Measurements from ENCODE around the gene ENPP3.

ENPP3 gene

GRCh38 chr6:131775886-131776285, 138.8 kb downstream of the ENPP3 start:
- DNase-seq (ENCODE audit: extremely low read depth, insufficient read length): no peak
- no peak overlapping the region for H3K4me3 ChIP-seq (replicated peaks; ENCODE audit: low read depth, low read length)
- no peaks in the 10 kb centered on the region; the same call in 1 of the 2 replicates for H3K27me3 ChIP-seq (replicated peaks; ENCODE audit: control insufficient read depth, insufficient read depth, low read length)
- no peak for TF ChIP-seq CTCF (IDR thresholded peaks at IDR 0.05; ENCODE audit: insufficient read depth, low read length, poor library complexity, severe bottlenecking)
- no peaks in the 10 kb centered on the region for H3K36me3 ChIP-seq (ENCODE audit: control insufficient read depth, insufficient read depth, low read length)

GRCh38 chr6:131776985-131777384, 139.9 kb downstream of the ENPP3 start:
- no peak for TF ChIP-seq CTCF (IDR thresholded peaks at IDR 0.05; ENCODE audit: insufficient read depth, low read length, poor library complexity, severe bottlenecking)

GRCh38 chr6:131778169-131778568, 141.1 kb downstream of the ENPP3 start:
- H3K27me3 ChIP-seq (replicated peaks; ENCODE audit: control insufficient read depth, insufficient read depth, low read length): no peaks in the 10 kb centered on the region; the same call in 1 of the 2 replicates
- no peak overlapping the region for H3K4me3 ChIP-seq (replicated peaks; ENCODE audit: low read depth, low read length)
- no peak for DNase-seq (ENCODE audit: extremely low read depth, insufficient read length)
- no peak for TF ChIP-seq CTCF (IDR thresholded peaks at IDR 0.05; ENCODE audit: insufficient read depth, low read length, poor library complexity, severe bottlenecking)
- no peaks in the 10 kb centered on the region for H3K36me3 ChIP-seq (ENCODE audit: control insufficient read depth, insufficient read depth, low read length)

More at GRCh38 chr6:131776985-131777384, 139.9 kb downstream of the ENPP3 start:
- Histone ChIP-seq H3K4me3 (replicated peaks; ENCODE audit: low read depth, low read length) (no peak overlapping the region), H3K36me3 (ENCODE audit: control insufficient read depth, insufficient read depth, low read length) (no peaks in the 10 kb centered on the region), H3K27me3 (replicated peaks; ENCODE audit: control insufficient read depth, insufficient read depth, low read length) (no peaks in the 10 kb centered on the region; the same call in 1 of the 2 replicates)
- no peak for DNase-seq (ENCODE audit: extremely low read depth, insufficient read length)

GRCh38 chr6:131779304-131779703, 142.2 kb downstream of the ENPP3 start:
- Histone ChIP-seq H3K36me3 (ENCODE audit: control insufficient read depth, insufficient read depth, low read length) (no peaks in the 10 kb centered on the region), H3K4me3 (replicated peaks; ENCODE audit: low read depth, low read length) (no peak overlapping the region), H3K27me3 (replicated peaks; ENCODE audit: control insufficient read depth, insufficient read depth, low read length) (no peaks in the 10 kb centered on the region; the same call in 1 of the 2 replicates)
- DNase-seq (ENCODE audit: extremely low read depth, insufficient read length): no peak
- no peak for TF ChIP-seq CTCF (IDR thresholded peaks at IDR 0.05; ENCODE audit: insufficient read depth, low read length, poor library complexity, severe bottlenecking)

- no peaks in the 10 kb centered on the region; the same call in 1 of the 2 replicates for H3K27me3 ChIP-seq (replicated peaks; ENCODE audit: control insufficient read depth, insufficient read depth, low read length)
- no peak overlapping the region for H3K4me3 ChIP-seq (replicated peaks; ENCODE audit: low read depth, low read length)
- TF ChIP-seq CTCF (IDR thresholded peaks at IDR 0.05; ENCODE audit: insufficient read depth, low read length, poor library complexity, severe bottlenecking): no peak
- H3K36me3 ChIP-seq (ENCODE audit: control insufficient read depth, insufficient read depth, low read length): no peaks in the 10 kb centered on the region
- DNase-seq (ENCODE audit: extremely low read depth, insufficient read length): no peak
These were observed 143.5 kb downstream of the ENPP3 start for GRCh38 chr6:131780600-131780999.

GRCh38 chr6:131781687-131782086, 144.6 kb downstream of the ENPP3 start:
- Histone ChIP-seq H3K4me3 (replicated peaks; ENCODE audit: low read depth, low read length) (no peak overlapping the region), H3K27me3 (replicated peaks; ENCODE audit: control insufficient read depth, insufficient read depth, low read length) (no peaks in the 10 kb centered on the region; the same call in 1 of the 2 replicates), H3K36me3 (ENCODE audit: control insufficient read depth, insufficient read depth, low read length) (no peaks in the 10 kb centered on the region)
- no peak for DNase-seq (ENCODE audit: extremely low read depth, insufficient read length)
- TF ChIP-seq CTCF (IDR thresholded peaks at IDR 0.05; ENCODE audit: insufficient read depth, low read length, poor library complexity, severe bottlenecking): no peak
